ENCODE data around the gene USP26. TPM values are rescaled to one million over a fixed set of nuclear protein-coding genes. Genes with fewer than 3 reads are reported as not detected.

The USP26 gene
- total RNA-seq, 4 donors from 2014 or later: not detected

DNA sequence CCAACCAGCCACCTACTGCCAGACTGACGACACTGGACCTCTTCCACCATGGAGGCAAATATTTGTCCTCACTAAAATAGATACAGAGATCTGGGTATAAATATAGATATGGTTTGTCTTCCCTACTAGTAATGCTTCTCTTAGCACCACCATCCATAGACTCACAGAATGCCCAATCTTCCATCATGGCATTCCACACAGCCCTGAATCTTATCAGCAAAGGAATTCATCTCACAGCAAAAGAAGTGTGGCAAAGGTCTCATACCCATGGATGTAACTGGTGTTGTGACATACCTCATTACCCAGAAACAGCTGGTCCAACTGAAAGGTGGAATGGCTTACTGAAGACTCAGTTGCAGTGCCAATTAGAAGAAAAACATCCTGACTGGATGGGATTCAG, 91.3 kb downstream of the USP26 start:
- TF ChIP-seq CTCF (IDR thresholded peaks at IDR 0.05; ENCODE audit: low read depth): no peak

DNA sequence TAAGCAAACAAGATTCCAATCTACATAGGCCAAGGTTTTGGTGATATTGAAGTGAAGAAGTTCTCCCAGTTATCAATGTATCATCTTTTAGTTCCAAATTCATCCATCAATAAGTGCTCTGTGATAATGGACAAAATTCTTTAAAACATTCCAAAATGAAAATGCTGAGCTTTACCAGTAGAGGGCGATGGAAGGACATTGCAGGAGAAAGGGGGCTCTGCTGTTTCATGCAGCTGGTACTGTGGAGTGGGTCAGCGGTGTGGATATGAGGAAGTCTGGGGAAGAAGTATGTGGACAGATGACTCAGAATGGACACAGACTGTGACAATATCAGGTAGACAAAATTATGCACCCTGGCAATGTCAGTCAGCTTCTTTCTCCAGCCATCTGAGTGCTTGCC, 91.9 kb downstream of the USP26 start:
- TF ChIP-seq CTCF (IDR thresholded peaks at IDR 0.05; ENCODE audit: low read depth): no peak

DNA sequence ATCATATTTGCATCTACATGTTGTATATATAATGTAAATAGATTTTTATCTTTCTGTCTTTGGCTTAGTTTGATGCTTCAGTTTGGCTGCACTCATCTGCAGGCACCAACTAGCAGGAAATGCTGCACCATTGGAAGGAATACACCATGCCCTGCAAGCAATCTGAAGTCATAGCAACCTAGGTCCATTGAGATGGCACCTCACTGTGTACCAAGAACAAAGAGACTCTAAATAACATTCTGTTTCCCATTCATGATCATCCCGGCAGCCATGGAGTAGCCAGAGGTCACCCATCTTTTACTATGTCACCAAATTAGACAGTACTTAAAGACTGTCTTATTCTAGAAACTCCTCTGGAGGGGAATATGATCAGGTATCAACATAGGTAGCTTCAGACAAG, 97.7 kb downstream of the USP26 start:
- TF ChIP-seq CTCF (IDR thresholded peaks at IDR 0.05; ENCODE audit: low read depth): no peak

DNA sequence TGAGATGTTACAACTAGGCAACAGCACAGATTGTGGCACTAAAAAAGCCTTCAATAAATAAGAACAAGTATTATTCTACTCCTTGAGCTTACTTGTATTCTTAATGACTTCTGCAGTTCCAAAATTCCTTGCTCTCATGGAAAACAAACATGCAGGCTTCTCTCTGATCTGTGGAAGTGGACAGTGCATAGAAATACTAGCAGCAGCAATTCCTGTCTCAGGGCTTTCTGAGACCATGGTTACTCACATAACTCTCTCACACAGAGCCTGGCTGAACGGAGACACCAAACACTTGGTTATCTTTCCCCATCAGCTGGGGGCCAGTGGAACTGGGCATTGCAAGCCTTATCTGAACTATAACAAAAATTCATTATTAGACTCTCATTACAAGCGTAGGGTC, 106.1 kb downstream of the USP26 start:
- no peak for TF ChIP-seq CTCF (IDR thresholded peaks at IDR 0.05; ENCODE audit: low read depth)

GRCh38 chrX:132986556-132986955, 110.4 kb downstream of the USP26 start:
- TF ChIP-seq CTCF (IDR thresholded peaks at IDR 0.05; ENCODE audit: low read depth): no peak

GRCh38 chrX:132984058-132984650, 112.8 kb downstream of the USP26 start:
- TF ChIP-seq CTCF (IDR thresholded peaks at IDR 0.05; ENCODE audit: low read depth): no peak

- TF ChIP-seq CTCF (IDR thresholded peaks at IDR 0.05; ENCODE audit: low read depth): no peak
Measured at GRCh38 chrX:132983496-132983895, 113.4 kb downstream of the USP26 start.

Other genes starting within 250 kb of the USP26 start
- gene HS6ST2, start 138.5 kb downstream of the USP26 start, total RNA-seq: under 1 TPM in 3 of 4 donors, not detected in 1; 0.22 to 0.34 (median 0.33) TPM
- not detected for gene TFDP3, start 121.2 kb upstream of the USP26 start, total RNA-seq